ENCODE measurements around the gene SLC10A3. TPM values are rescaled to one million over a fixed set of nuclear protein-coding genes. Genes with fewer than 3 reads are reported as not detected.

SLC10A3 gene
- total and polyA plus RNA-seq, 10 of the 15 experiments (the other 5 are each of a cell fraction or from before 2014, with no cell fraction given): 1.7 to 23.5 (median 11.0) TPM

DNA sequence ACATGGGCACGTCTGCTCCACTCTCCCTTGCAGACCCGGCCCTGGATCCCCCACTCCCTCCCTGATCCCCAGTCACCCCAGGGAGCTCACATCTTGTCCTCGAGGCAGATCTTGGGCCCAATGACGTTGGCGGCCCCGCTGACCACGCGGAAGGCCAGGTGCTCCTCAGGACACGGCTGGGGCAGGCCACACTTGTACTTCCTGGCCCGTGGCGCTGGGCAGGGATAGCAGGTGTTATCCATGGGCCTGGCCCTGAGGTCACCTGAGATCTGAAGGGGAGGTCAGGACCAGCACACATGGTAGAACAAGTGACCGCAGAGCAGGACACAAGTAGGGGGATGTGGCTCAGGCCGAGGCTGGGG, 17.9 kb upstream of the SLC10A3 start:
- TF ChIP-seq PAX5 (IDR thresholded peaks at IDR 0.05; ENCODE audit: borderline replicate concordance, low read depth, low read length): no peak
- no peak for TF ChIP-seq SKIL (IDR thresholded peaks at IDR 0.05; ENCODE audit: low read depth, poor library complexity, severe bottlenecking)
- TF ChIP-seq, protein P1, sequence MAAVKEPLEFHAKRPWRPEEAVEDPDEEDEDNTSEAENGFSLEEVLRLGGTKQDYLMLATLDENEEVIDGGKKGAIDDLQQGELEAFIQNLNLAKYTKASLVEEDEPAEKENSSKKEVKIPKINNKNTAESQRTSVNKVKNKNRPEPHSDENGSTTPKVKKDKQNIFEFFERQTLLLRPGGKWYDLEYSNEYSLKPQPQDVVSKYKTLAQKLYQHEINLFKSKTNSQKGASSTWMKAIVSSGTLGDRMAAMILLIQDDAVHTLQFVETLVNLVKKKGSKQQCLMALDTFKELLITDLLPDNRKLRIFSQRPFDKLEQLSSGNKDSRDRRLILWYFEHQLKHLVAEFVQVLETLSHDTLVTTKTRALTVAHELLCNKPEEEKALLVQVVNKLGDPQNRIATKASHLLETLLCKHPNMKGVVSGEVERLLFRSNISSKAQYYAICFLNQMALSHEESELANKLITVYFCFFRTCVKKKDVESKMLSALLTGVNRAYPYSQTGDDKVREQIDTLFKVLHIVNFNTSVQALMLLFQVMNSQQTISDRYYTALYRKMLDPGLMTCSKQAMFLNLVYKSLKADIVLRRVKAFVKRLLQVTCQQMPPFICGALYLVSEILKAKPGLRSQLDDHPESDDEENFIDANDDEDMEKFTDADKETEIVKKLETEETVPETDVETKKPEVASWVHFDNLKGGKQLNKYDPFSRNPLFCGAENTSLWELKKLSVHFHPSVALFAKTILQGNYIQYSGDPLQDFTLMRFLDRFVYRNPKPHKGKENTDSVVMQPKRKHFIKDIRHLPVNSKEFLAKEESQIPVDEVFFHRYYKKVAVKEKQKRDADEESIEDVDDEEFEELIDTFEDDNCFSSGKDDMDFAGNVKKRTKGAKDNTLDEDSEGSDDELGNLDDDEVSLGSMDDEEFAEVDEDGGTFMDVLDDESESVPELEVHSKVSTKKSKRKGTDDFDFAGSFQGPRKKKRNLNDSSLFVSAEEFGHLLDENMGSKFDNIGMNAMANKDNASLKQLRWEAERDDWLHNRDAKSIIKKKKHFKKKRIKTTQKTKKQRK (IDR thresholded peaks at IDR 0.05; ENCODE audit: low read depth, low read length): no peak
- TF ChIP-seq, protein P2, sequence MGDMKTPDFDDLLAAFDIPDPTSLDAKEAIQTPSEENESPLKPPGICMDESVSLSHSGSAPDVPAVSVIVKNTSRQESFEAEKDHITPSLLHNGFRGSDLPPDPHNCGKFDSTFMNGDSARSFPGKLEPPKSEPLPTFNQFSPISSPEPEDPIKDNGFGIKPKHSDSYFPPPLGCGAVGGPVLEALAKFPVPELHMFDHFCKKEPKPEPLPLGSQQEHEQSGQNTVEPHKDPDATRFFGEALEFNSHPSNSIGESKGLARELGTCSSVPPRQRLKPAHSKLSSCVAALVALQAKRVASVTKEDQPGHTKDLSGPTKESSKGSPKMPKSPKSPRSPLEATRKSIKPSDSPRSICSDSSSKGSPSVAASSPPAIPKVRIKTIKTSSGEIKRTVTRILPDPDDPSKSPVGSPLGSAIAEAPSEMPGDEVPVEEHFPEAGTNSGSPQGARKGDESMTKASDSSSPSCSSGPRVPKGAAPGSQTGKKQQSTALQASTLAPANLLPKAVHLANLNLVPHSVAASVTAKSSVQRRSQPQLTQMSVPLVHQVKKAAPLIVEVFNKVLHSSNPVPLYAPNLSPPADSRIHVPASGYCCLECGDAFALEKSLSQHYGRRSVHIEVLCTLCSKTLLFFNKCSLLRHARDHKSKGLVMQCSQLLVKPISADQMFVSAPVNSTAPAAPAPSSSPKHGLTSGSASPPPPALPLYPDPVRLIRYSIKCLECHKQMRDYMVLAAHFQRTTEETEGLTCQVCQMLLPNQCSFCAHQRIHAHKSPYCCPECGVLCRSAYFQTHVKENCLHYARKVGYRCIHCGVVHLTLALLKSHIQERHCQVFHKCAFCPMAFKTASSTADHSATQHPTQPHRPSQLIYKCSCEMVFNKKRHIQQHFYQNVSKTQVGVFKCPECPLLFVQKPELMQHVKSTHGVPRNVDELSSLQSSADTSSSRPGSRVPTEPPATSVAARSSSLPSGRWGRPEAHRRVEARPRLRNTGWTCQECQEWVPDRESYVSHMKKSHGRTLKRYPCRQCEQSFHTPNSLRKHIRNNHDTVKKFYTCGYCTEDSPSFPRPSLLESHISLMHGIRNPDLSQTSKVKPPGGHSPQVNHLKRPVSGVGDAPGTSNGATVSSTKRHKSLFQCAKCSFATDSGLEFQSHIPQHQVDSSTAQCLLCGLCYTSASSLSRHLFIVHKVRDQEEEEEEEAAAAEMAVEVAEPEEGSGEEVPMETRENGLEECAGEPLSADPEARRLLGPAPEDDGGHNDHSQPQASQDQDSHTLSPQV (IDR thresholded peaks at IDR 0.05): no peak
- TF ChIP-seq MAX (IDR thresholded peaks at IDR 0.05; ENCODE audit: low read depth, low read length): no peak
- no peak for TF ChIP-seq BMI1 (IDR thresholded peaks at IDR 0.05; ENCODE audit: borderline replicate concordance)
- no peak for TF ChIP-seq CEBPB (IDR thresholded peaks at IDR 0.05; ENCODE audit: borderline replicate concordance in 1 of 2, low read depth in 2 of 2, low read length in 2 of 2)
- TF ChIP-seq, protein P3, sequence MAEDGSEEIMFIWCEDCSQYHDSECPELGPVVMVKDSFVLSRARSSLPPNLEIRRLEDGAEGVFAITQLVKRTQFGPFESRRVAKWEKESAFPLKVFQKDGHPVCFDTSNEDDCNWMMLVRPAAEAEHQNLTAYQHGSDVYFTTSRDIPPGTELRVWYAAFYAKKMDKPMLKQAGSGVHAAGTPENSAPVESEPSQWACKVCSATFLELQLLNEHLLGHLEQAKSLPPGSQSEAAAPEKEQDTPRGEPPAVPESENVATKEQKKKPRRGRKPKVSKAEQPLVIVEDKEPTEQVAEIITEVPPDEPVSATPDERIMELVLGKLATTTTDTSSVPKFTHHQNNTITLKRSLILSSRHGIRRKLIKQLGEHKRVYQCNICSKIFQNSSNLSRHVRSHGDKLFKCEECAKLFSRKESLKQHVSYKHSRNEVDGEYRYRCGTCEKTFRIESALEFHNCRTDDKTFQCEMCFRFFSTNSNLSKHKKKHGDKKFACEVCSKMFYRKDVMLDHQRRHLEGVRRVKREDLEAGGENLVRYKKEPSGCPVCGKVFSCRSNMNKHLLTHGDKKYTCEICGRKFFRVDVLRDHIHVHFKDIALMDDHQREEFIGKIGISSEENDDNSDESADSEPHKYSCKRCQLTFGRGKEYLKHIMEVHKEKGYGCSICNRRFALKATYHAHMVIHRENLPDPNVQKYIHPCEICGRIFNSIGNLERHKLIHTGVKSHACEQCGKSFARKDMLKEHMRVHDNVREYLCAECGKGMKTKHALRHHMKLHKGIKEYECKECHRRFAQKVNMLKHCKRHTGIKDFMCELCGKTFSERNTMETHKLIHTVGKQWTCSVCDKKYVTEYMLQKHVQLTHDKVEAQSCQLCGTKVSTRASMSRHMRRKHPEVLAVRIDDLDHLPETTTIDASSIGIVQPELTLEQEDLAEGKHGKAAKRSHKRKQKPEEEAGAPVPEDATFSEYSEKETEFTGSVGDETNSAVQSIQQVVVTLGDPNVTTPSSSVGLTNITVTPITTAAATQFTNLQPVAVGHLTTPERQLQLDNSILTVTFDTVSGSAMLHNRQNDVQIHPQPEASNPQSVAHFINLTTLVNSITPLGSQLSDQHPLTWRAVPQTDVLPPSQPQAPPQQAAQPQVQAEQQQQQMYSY (CRISPR knock-in tag; IDR thresholded peaks at IDR 0.05): no peak
- no peak for TF ChIP-seq CHD1 (IDR thresholded peaks at IDR 0.05; ENCODE audit: low read depth, low read length)
- TF ChIP-seq TCF12 (IDR thresholded peaks at IDR 0.05; ENCODE audit: low read depth, low read length): no peak
- BruUV-seq (replicated peaks): no TSS peak
- ChIA-PET SMC1A (ENCODE audit: uncharacterized antibody, unreplicated experiment) (no interaction called here), POLR2A (no interaction called here), RAD21 (ENCODE audit: unreplicated experiment) (no interaction called here), CTCF (no interaction called here)
- Histone ChIP-seq H3K9me3 (replicated peaks; ENCODE audit: control insufficient read depth, insufficient read depth, low read length) (no peaks in the 10 kb centered on the region; the same call in 2 of the 3 replicates), H3K36me3 (ENCODE audit: control insufficient read depth in 2 of 2, insufficient read depth in 2 of 2, low read length in 1 of 2) (no peaks in the 10 kb centered on the region), H3K4me3 (no peak overlapping the region), H3K4me1 (ENCODE audit: control insufficient read depth, insufficient read depth, low read length) (no peaks in the 10 kb centered on the region), H2AFZ (ENCODE audit: control insufficient read depth, low read depth, low read length) (no peak overlapping the region), H3K4me2 (ENCODE audit: control insufficient read depth, insufficient read depth) (no peak overlapping the region), H3K27ac (ENCODE audit: control insufficient read depth, insufficient read depth) (no peak overlapping the region), H3K27me3 (replicated peaks in 1 of 2; ENCODE audit: control insufficient read depth in 2 of 2, insufficient read depth in 2 of 2, low read length in 1 of 2) (no peaks in the 10 kb centered on the region), H4K20me1 (ENCODE audit: control insufficient read depth, insufficient read depth) (no peaks in the 10 kb centered on the region), H3K9ac (ENCODE audit: control insufficient read depth, insufficient read depth, low read length) (no peak overlapping the region), H3K79me2 (ENCODE audit: control insufficient read depth, insufficient read depth, low read length) (no peaks in the 10 kb centered on the region)
- WGBS (ENCODE audit: insufficient coverage, insufficient replicate concordance, low lambda C conversion rate, missing lambda C conversion rate): 58% methylated on average over 13 of the region's 13 CpGs
- DNase-seq (ENCODE audit: low read depth, low spot score) (no peak), ATAC-seq (no peak), FAIRE-seq (no peak)
- intact Hi-C loops (cut with micrococcal nuclease; ENCODE audit: unreplicated experiment): no loop called here
- in situ Hi-C loops (cut with MboI): no loop called here

Measured in GM12878 (cell line).